Endothelial cell of umbilical vein (primary cell): Measurements from ENCODE around the gene SLC47A1.
"Not testable (repeated sequence)": the region's sequence is repeated elsewhere in the genome, so short reads cannot be mapped to it uniquely, and the experiment has no call there.

Experiments used
- CTCF ChIP-seq, 2 donors: IDR thresholded peaks; 1 replicate in 1 of 2; 2 replicates in 1 of 2; pipeline ENCODE4 v1.5.1; 2011; ENCODE audit warnings: low read length in 2 of 2, mild to moderate bottlenecking in 2 of 2, moderate library complexity in 2 of 2, control low read depth in 1 of 2, inconsistent platforms in 1 of 2, low read depth in 1 of 2; ENCODE audit not compliant: insufficient read depth in 1 of 2; ENCODE audit errors: extremely low read depth in 1 of 2
- EZH2 ChIP-seq: IDR thresholded peaks from 2 replicates; pipeline ENCODE4 v1.6.1; 2012; ENCODE audit warnings: borderline replicate concordance, low read depth, mild to moderate bottlenecking, moderate library complexity, low read length, inconsistent platforms; ENCODE audit not compliant: severe bottlenecking
- FOS ChIP-seq: IDR thresholded peaks from 2 replicates; pipeline ENCODE4 v1.6.1; 2011; ENCODE audit warnings: mild to moderate bottlenecking, low read length, moderate library complexity, borderline replicate concordance; ENCODE audit not compliant: insufficient read depth
- GATA2 ChIP-seq: IDR thresholded peaks from 2 replicates; pipeline ENCODE4 v1.7.0; 2011; ENCODE audit warnings: low read depth, mild to moderate bottlenecking, moderate library complexity, mixed read lengths, low read length; ENCODE audit not compliant: insufficient read length, insufficient read depth
- JUN ChIP-seq: IDR thresholded peaks from 2 replicates; pipeline ENCODE4 v1.6.1; 2011; ENCODE audit warnings: borderline replicate concordance, low read depth; ENCODE audit not compliant: insufficient read length, insufficient read depth
- MAX ChIP-seq: IDR thresholded peaks from 2 replicates; pipeline ENCODE4 v1.6.1; 2011; ENCODE audit not compliant: insufficient read depth, insufficient read length
- POLR2A ChIP-seq: IDR thresholded peaks from 2 replicates; pipeline ENCODE4 v1.6.1; 2012; ENCODE audit warnings: low read depth, mild to moderate bottlenecking, control low read depth, low read length
- POLR2AphosphoS5 ChIP-seq: IDR thresholded peaks from 2 replicates; pipeline ENCODE4 v1.6.1; 2012; ENCODE audit warnings: low read depth, mild to moderate bottlenecking, control low read depth, low read length, moderate library complexity; ENCODE audit not compliant: insufficient read depth

GRCh38 chr17:19505561-19505960 lies 28.1 kb upstream of the SLC47A1 start:
- TF ChIP-seq POLR2A; CTCF (IDR thresholded peaks at IDR 0.05; ENCODE audit: extremely low read depth in 1 of 2, insufficient read depth in 1 of 2, low read depth in 1 of 2, low read length in 2 of 2); EZH2; JUN; POLR2AphosphoS5; FOS; GATA2; MAX: not testable (repeated sequence)
